GM18505 (cell line): ENCODE measurements around the gene UBQLN3.

Experiments used
- ATAC-seq: cut with Tn5 transposase; IDR thresholded peaks from one replicate; pipeline ENCODE4 v1.9.1; 2021; ENCODE audit not compliant: unreplicated experiment
- POLR2A ChIP-seq: IDR thresholded peaks from 4 replicates; pipeline ENCODE4 v1.6.1; 2011; ENCODE audit warnings: borderline replicate concordance; ENCODE audit not compliant: insufficient read depth, insufficient read length; ENCODE audit errors: extremely low read depth

Gene UBQLN3

GRCh38 chr11:5527716-5528115 is 18.0 kb upstream of the UBQLN3 start:
- no peak for ATAC-seq
- no peak for TF ChIP-seq POLR2A

- TF ChIP-seq POLR2A: no peak
These were observed 15.0 kb upstream of the UBQLN3 start for GRCh38 chr11:5524756-5525155.

GRCh38 chr11:5522308-5522707 is 12.6 kb upstream of the UBQLN3 start:
- TF ChIP-seq POLR2A: no peak
- ATAC-seq: no peak

More at GRCh38 chr11:5524756-5525155, 15.0 kb upstream of the UBQLN3 start:
- ATAC-seq: no peak

- no peak for TF ChIP-seq POLR2A
- ATAC-seq: no peak
These were observed 11.8 kb upstream of the UBQLN3 start for GRCh38 chr11:5521540-5521939.

GRCh38 chr11:5516599-5516998 is 6.8 kb upstream of the UBQLN3 start, which contains the start of gene UBQLNL:
Gene UBQLNL (minus strand): TSS chr11:5516699. CDS start chr11:5516441, 258 bp downstream.
- ATAC-seq: no peak
- TF ChIP-seq POLR2A: no peak

- no peak for ATAC-seq
- no peak for TF ChIP-seq POLR2A
These were observed 5.1 kb upstream of the UBQLN3 start for GRCh38 chr11:5514841-5515240.

- no peak for ATAC-seq
- no peak for TF ChIP-seq POLR2A
These were observed 1.2 kb downstream of the UBQLN3 start for GRCh38 chr11:5508605-5509004.

GRCh38 chr11:5507933-5508305 is 1.8 kb downstream of the UBQLN3 start:
- no peak for ATAC-seq
- no peak for TF ChIP-seq POLR2A

- no peak for TF ChIP-seq POLR2A
- ATAC-seq: no peak
These were observed 2.4 kb downstream of the UBQLN3 start for GRCh38 chr11:5507177-5507932.

GRCh38 chr11:5505363-5506048 is 4.3 kb downstream of the UBQLN3 start:
- no peak for TF ChIP-seq POLR2A
- no peak for ATAC-seq

- no peak for TF ChIP-seq POLR2A
- ATAC-seq: no peak
These were observed 5.3 kb downstream of the UBQLN3 start for GRCh38 chr11:5504403-5504921.

- ATAC-seq: no peak
- TF ChIP-seq POLR2A: no peak
These were observed 9.4 kb downstream of the UBQLN3 start for GRCh38 chr11:5500393-5500801.

GRCh38 chr11:5499671-5500070 is 10.1 kb downstream of the UBQLN3 start:
- no peak for ATAC-seq
- TF ChIP-seq POLR2A: no peak
